GM19238 (cell line): ENCODE measurements around the gene ARHGAP26.

ENCODE experiments used
- DNase-seq: peaks from one replicate; pipeline ENCODE4 v3.0.0; 2011; ENCODE audit warnings: low spot score; ENCODE audit not compliant: insufficient read length

ARHGAP26 gene

GRCh38 chr5:143010351-143010750, 240.2 kb downstream of the ARHGAP26 start:
- DNase-seq, result no peak

GRCh38 chr5:143011585-143011984, 241.4 kb downstream of the ARHGAP26 start:
- no peak for DNase-seq

- DNase-seq, result no peak
Observed at GRCh38 chr5:143013176-143013891, 243.2 kb downstream of the ARHGAP26 start.

GRCh38 chr5:143014017-143014651, 244.0 kb downstream of the ARHGAP26 start:
- no peak for DNase-seq

- no peak for DNase-seq
Observed at GRCh38 chr5:143016777-143017516, 246.8 kb downstream of the ARHGAP26 start.

GRCh38 chr5:143017541-143017940, 247.4 kb downstream of the ARHGAP26 start:
- no peak for DNase-seq

GRCh38 chr5:143017992-143018391, 247.8 kb downstream of the ARHGAP26 start:
- DNase-seq, result no peak

- no peak for DNase-seq
Observed at GRCh38 chr5:143019157-143019556, 249.0 kb downstream of the ARHGAP26 start.

GRCh38 chr5:143019614-143020515, 249.7 kb downstream of the ARHGAP26 start:
- DNase-seq, result no peak

GRCh38 chr5:143021595-143021994, 251.4 kb downstream of the ARHGAP26 start:
- DNase-seq, result no peak

- DNase-seq, result no peak
Observed at GRCh38 chr5:143023411-143024096, 253.4 kb downstream of the ARHGAP26 start.

GRCh38 chr5:143024228-143024920, 254.2 kb downstream of the ARHGAP26 start:
- DNase-seq, result no peak

- no peak for DNase-seq
Observed at GRCh38 chr5:143025376-143025775, 255.2 kb downstream of the ARHGAP26 start.

GRCh38 chr5:143025971-143026370, 255.8 kb downstream of the ARHGAP26 start:
- no peak for DNase-seq

GRCh38 chr5:143026380-143026779, 256.2 kb downstream of the ARHGAP26 start:
- no peak for DNase-seq

- no peak for DNase-seq
Observed at GRCh38 chr5:143029293-143029692, 259.1 kb downstream of the ARHGAP26 start.

GRCh38 chr5:143030349-143030748, 260.2 kb downstream of the ARHGAP26 start:
- no peak for DNase-seq

- no peak for DNase-seq
Observed at GRCh38 chr5:143031781-143032580, 261.8 kb downstream of the ARHGAP26 start.

GRCh38 chr5:143032581-143032836, 262.3 kb downstream of the ARHGAP26 start:
- no peak for DNase-seq
